HG02981 (cell line): Measurements from ENCODE around the gene NDST3.
"Not testable (repeated sequence)": the region's sequence is repeated elsewhere in the genome, so short reads cannot be mapped to it uniquely, and the experiment has no call there.

Experiments used
- ATAC-seq: cut with Tn5 transposase; IDR thresholded peaks from one replicate; pipeline ENCODE4 v1.9.1; 2021; ENCODE audit warnings: mild to moderate bottlenecking, moderate library complexity; ENCODE audit not compliant: unreplicated experiment

The NDST3 gene

GRCh38 chr4:118296729-118297128 is 262.4 kb downstream of the NDST3 start:
- no peak for ATAC-seq

GRCh38 chr4:118299619-118300018 is 265.3 kb downstream of the NDST3 start:
- not testable (repeated sequence) for ATAC-seq

- ATAC-seq = no peak
Observed at GRCh38 chr4:118307643-118308042, 273.4 kb downstream of the NDST3 start.
